HL-60/S4 (cell line): ENCODE results near the gene METTL22.

Source experiments
- in situ Hi-C: fragments of 300-500 bp; cut with MboI; formaldehyde crosslinking; loops from 2 replicates; pipeline ENCODE4 v1.14.3; 2022; ENCODE audit warnings: low sequenced_read_pairs

Gene METTL22, protein sequence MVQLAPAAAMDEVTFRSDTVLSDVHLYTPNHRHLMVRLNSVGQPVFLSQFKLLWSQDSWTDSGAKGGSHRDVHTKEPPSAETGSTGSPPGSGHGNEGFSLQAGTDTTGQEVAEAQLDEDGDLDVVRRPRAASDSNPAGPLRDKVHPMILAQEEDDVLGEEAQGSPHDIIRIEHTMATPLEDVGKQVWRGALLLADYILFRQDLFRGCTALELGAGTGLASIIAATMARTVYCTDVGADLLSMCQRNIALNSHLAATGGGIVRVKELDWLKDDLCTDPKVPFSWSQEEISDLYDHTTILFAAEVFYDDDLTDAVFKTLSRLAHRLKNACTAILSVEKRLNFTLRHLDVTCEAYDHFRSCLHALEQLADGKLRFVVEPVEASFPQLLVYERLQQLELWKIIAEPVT

DNA sequence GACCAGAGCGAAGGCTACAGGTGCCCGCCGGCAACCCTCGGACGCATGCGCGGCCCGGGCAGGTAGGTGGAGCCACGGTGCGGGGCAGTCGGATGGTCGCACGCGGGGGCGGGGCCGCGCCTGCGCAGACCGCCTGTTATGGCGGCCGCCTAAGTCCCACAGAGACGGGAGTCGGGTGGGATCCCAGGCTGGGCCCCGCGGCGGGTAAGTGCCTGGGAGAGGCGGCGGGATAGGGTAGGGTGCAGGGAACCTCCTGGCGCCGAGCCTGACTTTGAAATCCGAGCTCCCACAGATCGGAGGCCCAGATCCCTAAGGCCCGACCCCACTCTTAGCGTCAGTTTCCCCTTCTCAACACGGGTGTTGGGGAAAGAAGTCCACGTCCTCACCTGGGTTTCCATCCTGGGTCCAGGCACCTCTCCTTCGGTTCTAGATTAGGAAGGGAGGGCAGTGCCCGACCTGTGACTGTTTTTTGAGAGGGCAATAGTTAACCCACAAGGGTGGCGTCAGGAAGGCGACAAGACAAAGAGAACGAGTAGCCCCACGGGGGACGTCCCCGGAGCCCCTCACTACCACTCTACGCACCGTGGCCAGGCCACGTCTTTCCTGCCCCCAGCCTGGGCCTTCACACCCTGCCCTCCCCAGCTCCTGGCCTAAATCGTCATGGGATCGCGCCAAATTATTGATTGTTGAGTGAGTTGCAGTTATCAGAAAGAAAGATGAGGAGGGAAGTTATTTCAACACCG is at the start of gene METTL22:
Gene METTL22, plus strand, starts transcription at position 127 of the 743 bp plus-strand sequence. CDS start 3,968 bp downstream, outside the sequence.
- in situ Hi-C loops = no loop called here

GRCh38 chr16:8572063-8572918 is 49.2 kb upstream of the METTL22 start:
- in situ Hi-C loops = loop anchor here (5.0 kb wide), 1 partner anchor 75 kb away; no protein-coding TSS in a partner anchor

DNA sequence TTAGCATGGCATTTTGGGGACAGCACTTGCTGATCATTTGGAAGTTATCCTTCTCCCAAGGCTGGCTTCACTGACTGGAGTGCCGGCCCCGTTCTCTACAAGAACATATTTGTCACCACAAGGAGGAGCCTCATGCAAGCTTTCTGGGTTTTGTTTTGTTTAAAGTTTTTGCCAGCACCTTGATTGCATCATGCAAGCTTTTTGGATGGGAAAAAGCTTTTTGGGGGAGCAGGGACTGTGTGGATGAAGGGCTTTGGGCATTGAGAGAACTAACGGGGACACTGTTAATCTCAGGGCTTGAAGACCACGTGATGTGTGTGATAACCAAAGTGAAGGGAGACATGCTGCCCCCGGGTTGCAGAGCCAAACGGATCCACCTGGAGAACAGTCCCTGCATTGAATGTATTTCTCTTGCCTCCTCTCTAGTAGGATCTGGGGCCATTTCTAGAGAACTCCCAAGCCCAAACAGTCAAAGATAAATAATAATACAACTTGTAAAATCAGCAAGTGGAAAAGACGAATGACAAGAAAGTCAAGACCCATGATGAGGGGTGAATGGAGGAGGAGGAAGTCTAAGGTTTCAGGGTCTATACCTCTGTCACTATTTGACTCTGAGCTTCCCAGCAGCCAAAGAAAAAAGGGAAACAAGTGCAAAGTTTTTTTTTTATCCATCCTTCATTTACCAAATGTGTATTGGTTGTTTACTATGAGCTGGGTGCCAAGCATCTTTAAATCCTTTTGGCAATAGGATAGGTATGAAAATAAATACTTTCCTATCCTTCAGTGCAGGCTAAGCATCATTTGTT is 48.4 kb upstream of the METTL22 start:
- in situ Hi-C loops = loop anchor here (5.0 kb wide), 1 partner anchor 74 kb away; no protein-coding TSS in a partner anchor

DNA sequence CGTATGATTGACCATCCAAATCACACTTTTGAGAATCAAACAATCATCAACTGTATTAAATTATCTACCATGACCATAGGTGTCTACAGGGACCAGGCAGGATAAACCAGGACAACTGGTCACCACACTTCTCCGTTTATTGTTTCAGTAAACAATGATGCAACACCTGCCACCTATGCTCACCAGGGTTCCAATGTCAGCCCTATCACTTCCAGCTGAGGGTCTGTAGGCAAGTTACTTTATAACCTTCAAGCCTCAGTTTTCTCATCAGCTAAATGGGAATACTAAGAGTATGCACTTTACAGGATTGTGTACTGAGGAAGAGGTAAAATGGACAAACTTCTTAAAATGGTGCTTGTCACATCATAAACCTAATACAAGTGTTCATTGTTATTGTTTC is 46.1 kb upstream of the METTL22 start:
- in situ Hi-C loops = no loop called here

- in situ Hi-C loops = no loop called here
Measured at GRCh38 chr16:8576141-8577004, 45.1 kb upstream of the METTL22 start.

DNA sequence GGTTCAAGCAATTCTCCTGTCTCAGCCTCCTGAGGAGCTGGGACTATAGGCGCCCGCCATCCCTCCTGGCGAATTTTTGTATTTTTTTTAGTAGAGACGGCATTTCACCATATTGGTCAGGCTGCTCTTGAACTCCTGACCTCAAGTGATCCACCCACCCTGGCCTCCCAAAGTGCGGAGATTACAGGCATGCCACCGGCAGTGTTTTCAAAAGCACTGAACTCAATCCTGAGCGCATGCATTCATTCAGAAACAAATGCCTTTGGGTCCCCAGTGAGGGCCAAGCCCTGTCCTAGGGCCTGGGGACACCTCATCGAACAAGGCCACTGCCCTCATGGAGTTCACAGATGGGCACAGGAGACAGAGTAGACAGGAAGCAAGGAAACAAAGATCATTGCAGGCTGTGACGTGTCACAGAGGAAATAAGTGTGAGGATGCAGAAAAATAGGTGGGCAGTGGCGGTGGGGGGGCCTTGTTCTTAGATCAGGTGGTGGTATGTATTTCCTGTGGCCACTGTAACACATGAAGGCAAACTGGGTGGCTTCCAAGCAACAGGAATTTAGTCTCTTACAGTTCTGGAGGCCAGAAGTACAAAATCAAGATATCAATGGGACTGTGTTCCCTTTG is 43.7 kb upstream of the METTL22 start:
- in situ Hi-C loops = no loop called here

- in situ Hi-C loops = no loop called here
Measured at GRCh38 chr16:8579559-8579958, 41.9 kb upstream of the METTL22 start.

DNA sequence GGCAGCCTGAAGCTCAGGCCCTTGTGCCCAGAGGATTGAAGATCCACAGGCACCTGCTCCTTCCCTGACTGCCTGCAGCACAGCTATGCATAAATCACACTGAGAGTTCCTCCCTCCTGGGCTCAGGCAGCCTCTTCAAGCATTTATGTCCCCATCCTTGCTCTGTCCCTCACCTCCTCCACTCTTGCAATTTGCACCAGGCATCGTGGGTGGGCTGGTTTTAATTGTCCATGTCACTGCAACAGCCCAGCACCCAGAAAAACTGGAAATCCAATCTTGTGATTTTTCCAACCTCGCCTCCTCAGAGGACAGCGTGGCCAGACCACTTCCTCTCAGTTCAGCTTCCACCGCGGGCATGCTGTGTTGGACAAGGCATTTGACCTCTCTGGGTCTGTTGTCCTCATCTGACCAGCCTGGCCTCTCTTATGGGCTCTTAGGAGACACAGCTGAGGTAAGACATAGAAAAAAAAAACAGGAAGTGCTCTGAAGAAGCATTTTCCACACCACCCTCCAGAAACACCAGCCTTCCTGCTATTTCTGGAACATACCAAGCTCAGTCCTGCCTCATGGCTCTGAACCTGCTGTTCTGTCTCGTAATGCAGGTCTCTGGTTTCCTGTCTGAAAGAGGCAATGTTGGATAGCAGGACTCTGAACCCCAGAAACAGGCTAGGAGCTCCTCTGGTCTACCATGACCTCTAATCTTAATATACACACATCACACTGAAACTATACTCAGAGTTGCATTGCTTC is 39.5 kb upstream of the METTL22 start:
- in situ Hi-C loops = no loop called here

DNA sequence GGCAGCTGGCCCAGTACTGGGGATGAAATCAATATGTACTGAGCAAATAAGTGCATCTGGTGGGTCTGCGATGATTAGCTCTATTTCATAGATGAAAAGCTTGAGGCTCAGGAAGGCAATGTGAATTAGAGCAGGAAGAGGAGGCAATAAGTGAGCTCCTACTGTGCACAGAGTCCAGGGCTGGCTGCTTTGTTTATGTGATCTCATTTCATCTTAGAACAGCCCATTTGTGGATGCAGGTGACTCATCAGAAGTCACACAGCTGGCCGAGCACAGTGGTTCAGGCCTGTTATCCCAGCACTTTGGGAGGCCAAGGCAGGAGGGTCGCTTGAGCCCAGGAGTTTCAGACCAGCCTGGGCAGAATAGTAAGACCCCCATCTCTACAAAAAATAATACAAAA is 38.3 kb upstream of the METTL22 start:
- in situ Hi-C loops = no loop called here

- in situ Hi-C loops = no loop called here
Measured at GRCh38 chr16:8583732-8584131, 37.8 kb upstream of the METTL22 start.

DNA sequence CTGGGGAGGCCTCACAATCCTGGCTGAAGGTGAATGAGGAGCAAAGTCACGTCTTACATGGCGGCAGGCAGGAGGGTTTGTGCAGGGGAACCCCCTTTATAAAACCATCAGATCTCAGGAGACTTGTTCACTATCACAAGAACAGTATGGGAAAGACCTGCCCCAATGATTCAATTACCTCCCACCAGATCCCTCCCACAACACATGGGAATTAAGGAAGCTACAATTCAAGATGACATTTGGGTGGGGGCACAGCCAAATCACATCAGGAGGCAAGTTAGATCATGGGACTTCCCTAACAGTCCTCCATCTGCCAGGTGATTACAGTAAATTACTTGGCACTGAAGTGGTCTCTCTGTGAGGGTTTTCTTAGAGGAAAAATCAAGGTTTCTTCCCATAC is 36.5 kb upstream of the METTL22 start:
- in situ Hi-C loops = no loop called here

DNA sequence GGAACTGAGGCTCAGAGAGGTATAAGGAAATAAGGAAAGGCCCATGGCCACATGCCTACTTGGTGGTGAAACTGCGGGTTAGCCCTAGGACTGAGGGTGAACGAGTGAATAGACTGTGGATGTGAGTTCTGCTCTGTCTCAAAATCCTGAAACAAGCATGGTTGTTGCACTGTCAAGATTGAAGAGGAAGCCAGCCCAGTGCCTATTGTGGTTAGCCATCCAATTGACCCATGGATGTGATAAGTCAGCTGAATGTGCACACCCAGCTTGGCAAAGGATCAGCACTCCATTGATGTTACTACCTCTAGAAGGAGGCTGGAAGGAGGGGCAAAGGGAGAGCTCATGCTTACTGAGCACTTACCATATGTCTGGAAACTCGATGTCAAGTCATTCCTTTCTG is 35.6 kb upstream of the METTL22 start:
- in situ Hi-C loops = no loop called here

DNA sequence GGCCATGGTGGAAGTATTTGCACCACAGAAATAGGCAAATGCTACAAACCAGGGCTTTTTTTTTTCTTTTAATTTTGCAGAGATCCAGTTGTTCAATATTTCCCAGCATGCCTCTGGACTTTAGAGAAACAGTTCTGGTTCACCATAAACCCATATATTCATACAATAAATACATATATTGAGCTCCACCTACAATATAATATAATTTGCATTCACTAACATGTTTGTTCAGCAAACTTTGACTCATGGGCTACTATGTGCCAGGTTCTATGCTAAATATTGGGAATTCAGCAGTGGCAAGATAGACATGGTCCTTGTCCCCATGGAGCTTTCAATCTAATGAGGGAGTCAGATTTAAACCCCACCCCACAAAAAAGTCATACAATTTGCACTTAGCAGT is 34.4 kb upstream of the METTL22 start:
- in situ Hi-C loops = no loop called here

DNA sequence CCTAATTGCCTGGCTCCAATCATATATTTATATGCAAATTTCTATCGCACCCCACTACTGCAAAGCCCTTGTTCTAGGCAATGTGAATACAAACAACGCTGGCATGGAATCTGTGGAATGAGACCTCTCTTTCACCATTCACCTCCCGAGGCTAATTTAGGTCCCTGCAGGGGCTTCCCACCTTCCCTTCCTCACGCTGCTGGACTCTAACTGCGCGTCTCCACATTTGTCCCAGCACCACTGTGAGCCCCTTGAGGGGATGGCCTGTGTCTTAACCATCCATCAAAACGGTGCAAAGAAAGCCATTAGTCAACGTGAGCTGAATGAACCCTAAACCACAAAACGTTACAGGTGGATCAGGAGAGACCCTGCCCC is 32.8 kb upstream of the METTL22 start:
- in situ Hi-C loops = no loop called here

- in situ Hi-C loops = no loop called here
Measured at GRCh38 chr16:8589057-8589899, 32.2 kb upstream of the METTL22 start.

DNA sequence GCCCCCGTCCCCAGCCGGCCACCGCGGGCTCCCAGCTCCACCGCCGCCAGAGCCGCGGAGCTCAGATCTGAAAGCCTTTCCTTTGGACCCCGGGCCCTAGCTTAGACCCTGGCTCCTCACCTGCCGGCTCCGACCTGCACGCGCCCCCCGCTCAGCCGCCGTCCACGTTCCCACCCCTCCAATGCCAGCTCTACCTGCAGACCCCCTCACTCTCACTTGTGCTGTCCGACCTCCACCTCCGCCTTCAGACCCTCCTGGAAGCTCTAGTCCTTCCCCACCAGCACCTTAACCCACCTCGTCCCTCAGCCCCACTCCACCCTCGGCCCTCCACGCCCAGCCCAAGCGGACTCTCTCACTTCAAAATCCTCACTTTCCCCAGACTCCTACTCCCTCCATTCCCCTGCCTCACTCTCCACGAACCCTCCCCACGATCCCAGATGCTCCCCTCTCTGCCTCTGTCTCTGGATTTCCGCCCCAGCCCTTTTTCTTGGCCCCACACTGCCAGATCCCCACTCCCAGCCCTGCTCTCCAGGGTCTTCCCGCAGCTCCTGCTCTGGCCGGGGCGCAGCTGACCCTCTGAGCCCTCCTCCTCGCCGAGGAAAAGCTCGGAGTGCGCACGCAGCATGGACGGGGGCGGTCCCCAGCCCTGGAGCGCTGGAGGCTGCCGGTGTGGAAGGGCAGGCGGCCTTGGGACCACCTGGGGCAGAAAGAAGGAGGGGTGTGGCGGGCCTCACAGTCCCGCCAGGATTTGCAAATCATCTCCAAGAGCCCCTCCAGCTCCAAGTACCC is 31.4 kb upstream of the METTL22 start, which contains the start of gene TMEM114:
Gene TMEM114, minus strand, starts transcription at position 612 of the 789 bp plus-strand sequence. CDS start 673 bp downstream, outside the sequence.
- in situ Hi-C loops = no loop called here
